OCI-M1 (cell line): ENCODE measurements around the gene CSTB.

Experiments used
- DNase-seq: peaks from one replicate; lab custom pipeline; 2025; lab: John Stamatoyannopoulos, UW

CSTB gene

GRCh38 chr21:43728467-43729390, 47.4 kb downstream of the CSTB start:
- peak; percentile 100 for DNase-seq

- no peak for DNase-seq
Measured at GRCh38 chr21:43728154-43728466, 48.0 kb downstream of the CSTB start.

GRCh38 chr21:43727519-43728153, 48.5 kb downstream of the CSTB start:
- DNase-seq = peak; percentile 61

- no peak for DNase-seq
Measured at GRCh38 chr21:43726686-43727518, 49.2 kb downstream of the CSTB start.
